HG02759 (cell line): Measurements from ENCODE around the gene OST4.
"Not testable (repeated sequence)": the region's sequence is repeated elsewhere in the genome, so short reads cannot be mapped to it uniquely, and the experiment has no call there.

Experiments used
- ATAC-seq: cut with Tn5 transposase; IDR thresholded peaks from one replicate; pipeline ENCODE4 v1.9.1; 2021; ENCODE audit warnings: mild to moderate bottlenecking, moderate library complexity; ENCODE audit not compliant: unreplicated experiment

Gene OST4

DNA sequence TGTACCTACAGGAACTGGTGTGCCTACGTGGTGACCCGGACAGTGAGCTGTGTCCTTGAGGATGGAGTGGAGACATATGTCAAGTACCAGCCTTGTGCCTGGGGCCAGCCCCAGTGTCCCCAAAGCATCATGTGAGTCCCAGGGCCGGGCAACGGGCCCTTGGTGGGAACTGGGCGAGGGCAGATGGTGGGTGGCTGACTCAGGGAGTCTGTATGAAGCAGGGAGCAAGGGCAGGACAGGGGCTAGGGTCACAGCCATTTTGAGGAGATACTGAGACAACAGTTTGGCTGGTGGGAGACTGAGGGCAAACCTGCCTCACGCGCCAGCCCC, 8.7 kb upstream of the OST4 start:
- no peak for ATAC-seq

DNA sequence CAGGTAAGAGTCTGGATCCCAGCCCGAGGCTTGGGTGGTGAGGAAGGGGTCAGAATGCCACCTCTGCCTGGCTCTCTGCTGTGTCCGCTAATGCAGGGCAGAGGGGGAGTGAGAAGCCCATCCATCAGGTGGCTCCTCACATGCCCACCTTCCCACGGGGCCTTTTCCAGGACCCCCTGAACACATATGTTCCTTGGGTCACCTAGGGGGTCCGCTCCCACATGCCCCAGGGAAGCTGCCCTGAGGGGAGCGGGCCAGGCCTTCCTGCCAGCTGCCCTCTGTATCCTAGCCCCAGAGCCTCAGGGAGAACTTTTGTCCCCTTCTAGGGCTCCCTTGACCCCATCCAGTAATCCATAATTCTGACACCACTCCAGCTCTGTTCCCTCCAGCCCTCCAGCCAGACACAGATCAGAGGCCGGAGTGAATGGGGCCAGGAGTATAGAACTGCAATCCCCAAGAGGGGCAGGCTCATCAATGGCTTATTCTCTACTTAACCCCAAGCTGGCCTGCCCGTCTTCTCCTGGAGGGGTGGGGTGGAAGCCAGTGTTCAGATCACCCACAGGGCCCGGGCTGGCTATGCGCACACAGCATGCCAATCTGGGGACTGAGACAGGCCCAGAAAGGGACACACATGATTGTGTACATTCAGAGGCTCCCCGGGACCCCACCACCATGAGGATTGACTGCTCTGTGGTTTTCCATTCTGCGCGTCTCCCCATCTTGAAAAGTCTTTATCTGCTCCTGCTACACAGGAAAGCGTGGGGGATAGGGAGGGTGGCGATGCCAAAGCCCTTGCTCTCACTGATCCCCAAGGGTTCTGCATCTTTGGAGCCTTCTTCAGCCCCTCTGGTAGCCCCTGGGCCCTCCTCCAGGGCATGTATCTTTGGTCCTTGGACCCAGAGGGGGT, 8.0 kb upstream of the OST4 start:
- ATAC-seq = no peak

DNA sequence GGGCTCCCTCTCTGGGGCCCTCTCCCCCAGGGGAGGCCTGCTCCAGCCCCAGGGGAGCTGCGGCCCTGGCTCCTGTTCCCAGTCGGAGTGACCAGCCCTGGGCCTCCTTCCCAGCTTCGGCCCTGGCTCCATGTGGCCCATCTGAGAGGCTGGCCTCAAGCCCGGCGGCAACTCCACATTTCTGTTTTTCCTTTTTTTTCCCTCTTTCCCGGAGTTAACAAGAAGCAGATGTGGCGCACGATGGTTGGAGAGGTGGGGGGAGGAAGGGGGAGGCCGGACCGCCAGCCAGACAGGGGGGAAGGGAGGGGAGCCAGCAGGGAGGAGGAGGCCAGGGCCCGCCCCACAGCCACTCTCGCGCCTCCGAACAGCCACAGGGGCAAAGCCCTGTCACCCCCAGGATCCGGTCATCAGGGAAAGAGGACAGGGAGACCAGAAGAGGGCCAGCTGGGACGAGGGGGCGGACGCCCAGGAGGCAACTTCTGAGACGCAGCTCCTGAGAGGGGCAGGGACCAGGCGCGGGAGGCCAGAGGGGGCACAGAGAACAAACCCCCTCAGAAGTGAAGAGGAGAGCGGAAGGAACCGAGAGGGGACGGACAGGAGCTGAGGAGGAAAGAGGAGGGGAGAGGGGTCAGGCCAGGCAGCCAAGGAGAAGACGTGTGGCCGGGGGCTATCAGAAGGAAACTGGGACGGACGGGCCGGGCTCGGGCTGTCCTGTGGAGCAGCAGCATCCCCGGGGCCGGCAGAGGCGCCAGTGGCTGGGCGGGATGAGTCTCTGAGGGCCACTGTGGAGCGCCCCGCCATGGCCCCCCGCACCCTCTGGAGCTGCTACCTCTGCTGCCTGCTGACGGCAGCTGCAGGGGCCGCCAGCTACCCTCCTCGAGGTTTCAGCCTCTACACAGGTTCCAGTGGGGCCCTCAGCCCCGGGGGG, 7.1 kb upstream of the OST4 start, which contains the start of gene EMILIN1:
EMILIN1 (plus strand) TSS at position 349 of the 928 bp plus-strand sequence; CDS start at position 800, 451 bp downstream.
- no peak for ATAC-seq

DNA sequence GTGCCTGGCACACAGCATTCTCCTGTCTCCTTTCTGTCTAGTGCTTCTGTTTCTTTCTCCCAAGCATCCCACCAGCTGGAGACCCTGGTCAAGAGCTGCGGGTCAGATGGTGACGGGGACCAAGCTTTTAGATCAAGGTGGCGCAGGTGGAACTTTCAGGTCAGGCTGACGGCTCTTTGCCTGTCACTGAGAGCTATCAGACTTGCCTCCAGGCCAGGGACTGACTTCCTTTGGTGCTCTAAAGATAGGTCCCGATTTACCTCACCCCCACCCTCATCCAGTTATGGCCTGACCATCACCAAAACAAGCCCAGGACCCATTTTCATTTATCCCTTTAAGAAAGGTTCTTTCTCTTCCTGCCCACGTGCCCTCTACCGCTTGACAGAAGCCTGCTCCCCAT, 5.8 kb upstream of the OST4 start:
- no peak for ATAC-seq

DNA sequence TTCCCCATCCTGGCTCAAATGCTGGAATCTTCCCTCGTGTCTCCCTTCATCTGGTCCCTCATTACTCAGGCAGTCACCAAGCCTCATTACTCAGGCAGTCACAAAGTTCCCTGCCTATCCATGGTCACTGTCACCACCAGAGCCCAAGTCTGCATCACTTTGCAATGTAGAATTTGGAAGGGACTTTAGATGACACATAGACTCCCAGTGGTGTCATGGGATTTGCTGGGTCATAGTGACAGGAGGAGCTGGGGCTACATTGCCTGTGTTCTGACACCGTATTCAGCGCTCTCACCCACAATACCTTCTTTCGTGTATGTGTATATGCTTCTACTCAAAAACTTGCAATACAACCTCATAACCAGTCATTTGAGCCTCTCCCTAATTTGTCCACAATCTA, 4.9 kb upstream of the OST4 start:
- ATAC-seq = no peak

DNA sequence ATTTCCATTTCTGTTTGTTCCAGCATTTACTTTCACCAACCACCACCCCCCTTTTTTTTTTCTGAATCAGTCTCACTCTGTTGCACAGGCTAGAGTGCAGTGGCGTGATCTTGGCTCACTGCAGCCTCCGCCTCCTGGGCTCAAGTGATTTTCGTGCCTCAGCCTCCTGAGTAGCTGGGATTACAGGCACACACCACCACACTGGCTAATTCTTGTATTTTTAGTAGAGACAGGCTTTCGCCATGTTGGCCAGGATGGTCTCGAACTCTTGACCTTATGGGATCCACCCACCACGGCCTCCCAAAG, 4.1 kb upstream of the OST4 start:
- ATAC-seq = not testable (repeated sequence)

DNA sequence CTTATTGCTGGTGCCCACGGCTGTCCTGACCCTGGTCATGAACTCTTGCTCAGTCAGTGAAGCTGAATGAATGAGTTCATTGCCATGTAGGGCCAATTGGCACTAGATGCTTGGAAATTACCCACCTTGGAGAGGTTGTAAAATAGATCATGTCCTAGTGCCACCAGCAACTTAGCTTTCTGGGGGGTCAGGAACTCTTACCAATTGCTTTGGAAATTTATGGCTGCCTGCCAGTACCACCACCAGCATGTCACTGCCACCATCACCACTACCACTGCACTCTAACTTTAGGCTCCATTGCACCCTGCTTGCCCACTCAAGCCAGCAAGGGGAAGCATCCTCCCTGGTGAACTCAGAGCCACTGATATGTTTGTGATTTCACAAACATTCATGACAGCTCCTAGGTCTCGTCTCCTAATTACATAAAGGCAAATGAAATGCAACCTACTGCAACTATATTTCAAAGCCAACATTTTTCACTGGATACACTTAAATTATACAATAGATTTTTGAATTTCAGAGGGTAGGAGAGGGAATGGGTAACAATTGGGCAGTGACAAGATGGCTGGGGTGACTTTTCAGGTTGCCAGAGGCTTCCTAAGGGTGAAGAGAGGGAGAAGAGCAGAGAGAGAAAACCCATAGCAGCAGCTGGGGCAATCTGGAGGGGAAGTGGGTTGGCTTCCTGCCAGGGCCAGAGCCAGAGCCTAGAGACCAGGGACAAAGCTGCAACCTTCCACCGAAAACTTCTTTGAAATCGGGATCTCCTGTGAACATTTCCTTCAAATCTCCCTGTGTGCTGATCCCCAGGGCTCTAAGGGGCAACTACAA, 3.5 kb upstream of the OST4 start:
- ATAC-seq = no peak

DNA sequence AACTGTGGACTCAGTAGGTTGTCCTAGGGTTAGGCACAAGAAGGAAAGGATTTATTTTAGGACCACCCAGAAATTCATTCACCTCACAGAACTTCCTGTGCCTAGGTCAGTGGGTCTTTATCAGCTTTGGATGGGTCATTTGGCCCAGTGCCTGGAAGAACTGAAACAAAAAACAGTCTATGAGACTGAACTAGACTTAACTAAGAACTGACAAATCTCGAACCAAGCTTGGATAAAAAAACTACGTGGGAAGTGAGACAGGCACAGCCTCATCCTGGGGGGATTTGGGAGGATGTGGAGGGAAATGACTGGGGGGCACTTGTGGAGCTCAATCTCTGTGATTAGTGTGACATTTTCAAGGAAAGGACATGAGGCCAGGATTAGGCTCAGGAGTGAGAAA, 2.3 kb upstream of the OST4 start:
- ATAC-seq = no peak

DNA sequence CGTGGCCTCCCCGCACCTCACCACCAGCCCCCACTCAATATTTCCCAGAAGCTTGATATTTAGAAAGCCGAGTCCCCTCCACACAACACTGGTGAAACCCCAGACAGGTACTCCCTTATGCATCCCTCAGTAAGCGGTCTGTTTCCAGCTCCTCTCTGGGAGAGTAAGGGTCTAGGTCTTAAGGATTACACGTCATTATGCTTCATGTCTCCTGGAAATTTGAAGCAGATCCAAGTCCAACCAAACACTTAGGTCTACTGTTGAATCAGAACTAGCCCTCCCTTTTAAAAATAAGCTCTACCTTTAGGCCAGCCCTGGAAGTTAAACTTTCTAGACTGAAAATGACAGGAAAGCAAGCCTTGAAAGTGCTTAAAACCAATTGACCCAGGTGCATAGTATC, 1.5 kb upstream of the OST4 start:
- ATAC-seq = no peak

DNA sequence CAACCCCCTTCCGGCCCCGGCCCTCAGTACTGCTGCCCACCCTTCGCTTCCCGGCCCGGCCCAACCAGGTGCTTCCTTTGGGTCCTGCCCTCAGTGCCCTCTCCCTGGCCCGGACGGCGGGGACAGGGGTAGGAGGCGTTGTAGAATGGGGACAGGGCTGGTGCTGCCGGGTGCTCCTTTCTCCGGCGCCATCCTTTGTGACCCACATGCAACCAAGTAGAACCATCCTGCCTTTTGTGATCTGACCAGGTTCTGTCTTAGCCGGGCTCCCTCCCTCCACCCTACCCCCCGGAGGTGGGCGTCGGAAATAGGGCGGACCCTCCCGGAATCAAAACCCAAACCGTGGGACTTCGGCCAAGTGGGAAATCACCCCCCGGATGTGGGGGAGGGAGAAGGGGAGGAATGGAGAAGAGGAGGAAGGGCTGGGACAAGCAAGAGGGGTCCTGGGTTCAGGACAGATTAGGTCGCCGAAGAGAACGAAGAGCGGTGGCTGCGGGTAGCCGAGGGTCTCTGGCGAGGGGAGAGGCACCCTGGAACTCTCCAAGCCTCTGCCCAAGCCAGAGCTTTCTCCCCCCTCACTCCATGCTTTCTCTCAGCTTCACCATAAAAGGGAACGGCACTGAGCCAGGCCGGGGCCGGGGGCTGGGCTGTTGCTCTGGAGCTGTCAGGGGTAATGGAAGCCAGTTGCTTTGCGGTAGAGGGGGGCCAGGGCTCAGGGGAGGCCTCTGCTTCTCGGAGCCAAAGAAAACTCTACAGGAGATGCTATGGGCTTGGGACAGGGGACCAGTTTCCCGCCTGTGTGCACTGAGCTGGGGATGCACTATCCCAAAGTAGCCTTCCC, 756 bp upstream of the OST4 start:
- ATAC-seq = no peak

DNA sequence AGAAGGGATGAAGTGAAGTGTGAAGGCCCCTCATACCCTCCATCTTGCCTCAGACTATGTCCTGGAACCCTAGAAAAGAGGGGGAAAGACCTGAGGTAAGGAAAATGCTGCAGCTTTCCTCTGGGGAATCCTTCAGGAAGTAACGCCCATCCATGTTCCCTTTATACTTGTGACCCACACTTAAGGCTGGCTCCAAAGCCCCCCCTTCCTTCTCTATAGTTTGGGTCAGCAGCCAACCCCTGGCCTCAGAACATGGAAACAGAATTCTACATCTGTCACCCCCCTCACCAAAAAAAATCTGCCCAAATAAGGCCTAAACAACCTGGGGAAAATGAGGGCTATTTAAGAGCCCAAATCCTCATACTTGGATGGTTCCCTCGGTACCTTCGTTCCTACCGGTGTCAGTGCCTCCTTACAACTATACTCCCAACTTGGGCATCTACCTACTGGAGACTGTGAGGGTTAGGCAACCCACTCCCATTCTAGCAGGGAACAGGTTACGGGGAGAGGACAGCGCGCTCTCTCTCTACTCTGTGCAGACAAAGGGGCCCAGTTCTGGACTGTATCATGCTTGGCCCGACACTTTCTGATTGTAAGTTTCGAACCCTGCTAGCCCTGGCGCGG, 689 bp downstream of the OST4 start:
- no peak for ATAC-seq

DNA sequence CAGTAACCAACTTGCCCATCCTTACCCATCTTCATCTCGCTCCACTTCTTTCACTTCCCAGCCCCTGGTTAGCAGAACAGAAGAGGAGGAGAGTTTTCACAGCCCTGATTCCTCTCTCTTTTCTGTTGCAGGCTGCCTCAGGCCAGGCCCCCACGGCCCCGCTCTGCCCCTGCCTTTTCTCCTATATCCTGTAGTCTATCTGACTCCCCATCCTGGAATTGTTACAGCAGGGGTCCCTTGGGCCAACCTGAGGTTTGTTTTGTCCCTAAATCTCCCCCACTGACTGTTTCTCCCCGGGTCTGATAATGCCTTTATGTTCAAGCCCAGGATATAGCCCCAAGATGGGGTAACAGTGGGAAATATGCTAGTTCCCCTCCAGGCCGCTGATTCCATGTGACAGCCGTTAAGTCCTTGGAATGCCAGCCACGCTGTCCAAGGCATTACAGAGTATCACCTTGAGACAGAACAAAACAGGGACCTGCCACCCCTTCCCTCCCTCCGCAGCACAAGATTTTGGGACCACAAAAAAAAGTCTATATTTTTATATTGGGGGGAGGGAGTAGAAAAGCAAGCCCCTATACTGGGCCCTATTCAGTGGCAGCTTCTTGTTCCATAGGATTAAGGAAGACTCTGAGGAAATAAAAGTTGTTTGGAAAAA, 1.4 kb downstream of the OST4 start:
- ATAC-seq = no peak

DNA sequence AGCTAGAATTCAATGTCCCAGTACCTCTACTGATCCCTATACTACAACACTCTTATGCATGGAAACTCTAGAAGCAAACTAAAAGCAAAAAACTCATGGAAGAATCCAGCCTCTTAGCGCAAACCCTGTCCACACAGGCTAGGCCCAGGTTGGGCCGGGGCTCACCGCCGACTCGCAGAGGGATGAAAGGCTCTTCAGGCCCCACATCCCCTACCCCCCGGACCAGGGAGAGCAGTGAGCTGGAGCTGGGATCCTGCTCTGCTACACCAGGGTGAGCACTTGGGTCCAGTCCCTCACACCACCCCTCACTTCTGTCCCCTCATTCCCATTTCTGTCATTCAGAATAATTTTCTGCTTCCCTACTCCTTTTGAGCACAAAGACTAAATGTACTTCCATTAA, 2.0 kb downstream of the OST4 start:
- ATAC-seq = no peak

DNA sequence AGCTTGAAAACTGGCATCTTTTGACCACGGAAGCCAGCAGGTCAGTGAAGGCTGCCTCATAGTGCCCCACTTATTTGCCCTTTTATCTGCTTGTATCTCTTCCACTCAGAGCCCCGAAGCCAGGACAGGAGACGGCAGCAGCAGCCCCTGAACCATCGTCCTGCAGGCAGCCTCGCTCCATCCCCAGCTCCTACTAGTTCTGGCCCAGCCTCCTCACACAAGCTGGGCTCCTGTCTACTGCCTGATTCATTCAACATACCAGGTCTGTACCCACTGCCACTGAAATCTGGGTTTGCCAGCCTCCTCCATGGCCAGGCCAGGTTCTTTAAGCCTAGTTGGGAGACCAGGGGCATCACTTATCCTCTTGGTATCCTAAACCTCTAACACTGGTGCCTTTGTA, 4.1 kb downstream of the OST4 start:
- ATAC-seq = no peak

DNA sequence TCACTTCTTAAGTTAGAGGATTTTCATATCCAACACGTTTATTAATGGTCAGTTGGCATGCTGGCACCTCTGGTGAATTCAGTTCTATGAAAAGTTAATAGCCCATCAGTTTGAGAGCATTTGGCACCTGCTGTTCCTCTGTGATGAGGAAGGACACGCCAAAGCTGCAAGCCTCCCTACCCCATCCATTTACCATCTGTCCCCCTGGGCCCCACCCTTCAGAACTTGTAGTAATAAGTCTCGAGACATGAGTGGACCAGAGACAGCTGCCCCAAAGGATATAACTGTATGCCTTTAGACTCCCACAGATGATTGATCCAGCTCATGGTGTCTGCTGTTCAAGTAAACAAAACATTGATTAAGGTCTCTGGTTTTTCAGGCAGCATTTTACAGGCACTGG, 6.3 kb downstream of the OST4 start:
- ATAC-seq = no peak

DNA sequence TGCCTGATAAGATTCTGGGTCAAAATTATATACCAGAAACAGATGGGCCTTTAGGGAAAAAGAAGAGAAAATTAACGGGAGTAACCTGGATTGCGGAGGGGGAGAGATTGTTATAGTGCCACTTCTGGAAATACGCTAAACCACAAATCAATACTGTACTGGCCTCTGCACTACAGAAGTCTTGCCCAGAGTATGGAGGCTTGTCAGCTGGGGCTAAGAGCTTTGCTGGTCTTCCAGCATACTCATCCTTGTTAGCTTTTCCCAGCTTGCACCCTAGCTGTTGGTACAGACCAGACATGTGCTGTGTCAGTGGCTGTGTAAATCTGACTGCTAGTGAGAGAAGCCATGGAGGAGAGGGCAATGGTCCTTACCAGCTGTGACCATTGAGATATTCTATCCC, 11.1 kb downstream of the OST4 start:
- no peak for ATAC-seq

DNA sequence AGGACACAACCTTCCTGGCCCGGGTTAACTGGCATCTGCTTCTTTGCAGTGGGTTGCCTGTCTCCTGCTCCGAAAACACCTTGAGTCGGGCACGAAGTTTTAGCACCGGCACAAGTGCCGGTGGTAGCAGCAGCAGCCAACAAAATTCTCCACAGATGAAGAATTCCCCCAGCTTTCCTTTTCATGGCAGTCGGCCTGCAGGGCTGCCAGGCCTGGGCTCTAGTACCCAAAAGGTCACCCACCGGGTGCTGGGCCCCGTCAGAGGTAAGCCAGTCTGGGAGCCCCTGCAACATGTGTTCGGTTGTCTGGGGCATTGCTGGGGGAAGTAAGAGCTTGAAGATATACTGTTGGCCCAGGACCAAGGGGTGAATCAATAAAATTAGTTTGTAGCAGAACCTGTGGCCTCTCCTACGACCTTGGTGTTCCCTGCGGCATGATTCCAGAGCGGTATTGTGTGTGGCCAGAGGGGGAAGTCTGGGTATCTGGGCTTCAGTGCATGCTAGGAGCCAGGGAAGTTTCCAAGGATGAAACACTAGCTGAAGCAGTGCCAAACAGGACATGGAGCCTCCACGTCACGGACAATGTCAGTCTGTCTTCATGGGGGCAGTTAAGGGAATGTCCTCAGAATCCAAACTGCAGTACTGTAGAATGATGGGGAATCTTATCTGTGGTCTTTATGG, 12.2 kb downstream of the OST4 start:
- no peak for ATAC-seq

DNA sequence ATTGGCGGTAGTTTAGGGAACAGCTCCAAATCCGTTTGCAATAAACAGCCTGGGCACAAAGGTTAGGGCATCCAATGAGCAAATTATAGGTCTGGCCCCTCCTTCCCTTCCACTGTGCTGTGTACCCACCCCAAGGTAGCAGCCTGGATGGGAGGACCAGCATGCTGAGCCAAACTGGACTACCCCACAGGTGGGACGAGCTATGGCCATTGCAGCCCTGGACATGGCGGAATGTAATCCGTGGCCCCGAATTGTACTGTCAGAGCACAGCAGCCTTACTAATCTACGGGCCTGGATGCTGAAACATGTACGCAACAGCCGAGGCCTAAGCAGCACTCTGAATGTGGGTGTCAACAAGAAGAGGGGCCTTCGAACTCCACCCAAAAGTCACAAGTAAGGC, 13.2 kb downstream of the OST4 start:
- no peak for ATAC-seq

DNA sequence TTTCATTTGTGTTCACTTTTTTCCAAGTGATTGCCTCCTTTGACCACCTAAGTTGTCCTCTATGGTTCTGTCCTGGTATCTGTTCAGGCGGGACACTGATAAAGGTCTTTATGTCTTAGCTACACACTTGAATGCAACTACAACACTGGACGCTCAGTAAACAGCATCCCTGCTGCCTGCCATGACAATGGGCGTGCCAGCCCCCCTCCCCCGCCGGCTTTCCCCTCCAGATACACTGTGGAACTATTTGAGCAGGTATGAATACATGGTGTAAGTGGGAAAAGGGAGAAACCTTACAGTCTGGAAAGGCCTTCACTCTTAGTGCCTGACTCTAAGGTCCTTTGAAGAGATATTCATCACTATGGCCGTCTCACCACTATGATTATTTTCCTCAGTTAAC, 14.3 kb downstream of the OST4 start:
- no peak for ATAC-seq
